Spleen (tissue), 7 donors: ENCODE data around the gene RBM47.

ENCODE experiments used
- POLR2A ChIP-seq, 3 donors: fragments of 450-650 bp; IDR thresholded peaks; one replicate each; pipeline ENCODE4 v1.5.1; 2017; ENCODE audit warnings: antibody characterized with exemption in 3 of 3, mild to moderate bottlenecking in 1 of 3
- POLR2AphosphoS5 ChIP-seq, 3 donors: sonication (generic); formaldehyde crosslinking; IDR thresholded peaks; one replicate each; pipeline ENCODE4 v1.5.1; 2017; ENCODE audit warnings: antibody characterized with exemption in 3 of 3
- TF ChIP-seq, protein P1 (sequence below), 11 experiments: fragments of 200-600 bp in 7 of 11; fragments of 450-650 bp in 4 of 11; sonication (generic) in 4 of 11; IDR thresholded peaks in 8 of 11; conservative IDR thresholded peaks in 3 of 11; 1 replicate in 7 of 11; 2 replicates in 4 of 11; pipeline versions ENCODE4 v1.4.0 to v1.8.0; 2016 to 2021; ENCODE audit warnings: antibody characterized with exemption in 11 of 11, inconsistent platforms in 4 of 11, mild to moderate bottlenecking in 1 of 11
- donor health status: DM: no; HTN: no; CAD: no; lungs with moderate emphysema.
- donor health status: DM: no; HTN: no; CAD: no.
- donor health status: DM: no; HTN: no; CAD: no.

DNA sequence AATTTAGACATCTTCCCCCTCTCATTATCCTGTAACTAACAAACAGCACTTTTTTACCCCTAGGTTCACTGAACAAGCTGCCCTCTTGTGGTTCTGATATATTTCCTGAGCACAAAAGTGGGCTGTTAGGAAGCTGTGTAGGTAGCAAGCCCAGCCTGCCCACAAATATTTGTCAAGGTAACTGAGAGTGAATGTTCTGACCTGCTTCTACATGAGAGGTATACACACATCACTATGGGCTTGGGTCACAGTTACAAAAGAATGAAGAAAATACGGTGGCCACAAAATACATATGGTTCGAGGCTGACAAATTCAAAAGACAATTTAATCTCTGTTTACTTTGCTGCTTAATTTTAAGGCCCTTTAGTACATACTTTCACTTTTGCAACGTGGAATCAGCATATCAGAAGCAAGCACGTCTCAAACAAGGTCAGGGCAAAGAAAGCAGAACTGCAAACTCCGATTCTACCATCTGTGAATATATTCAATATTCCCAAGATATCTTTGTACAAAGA lies 78.7 kb downstream of the RBM47 start:
- TF ChIP-seq, protein P1, sequence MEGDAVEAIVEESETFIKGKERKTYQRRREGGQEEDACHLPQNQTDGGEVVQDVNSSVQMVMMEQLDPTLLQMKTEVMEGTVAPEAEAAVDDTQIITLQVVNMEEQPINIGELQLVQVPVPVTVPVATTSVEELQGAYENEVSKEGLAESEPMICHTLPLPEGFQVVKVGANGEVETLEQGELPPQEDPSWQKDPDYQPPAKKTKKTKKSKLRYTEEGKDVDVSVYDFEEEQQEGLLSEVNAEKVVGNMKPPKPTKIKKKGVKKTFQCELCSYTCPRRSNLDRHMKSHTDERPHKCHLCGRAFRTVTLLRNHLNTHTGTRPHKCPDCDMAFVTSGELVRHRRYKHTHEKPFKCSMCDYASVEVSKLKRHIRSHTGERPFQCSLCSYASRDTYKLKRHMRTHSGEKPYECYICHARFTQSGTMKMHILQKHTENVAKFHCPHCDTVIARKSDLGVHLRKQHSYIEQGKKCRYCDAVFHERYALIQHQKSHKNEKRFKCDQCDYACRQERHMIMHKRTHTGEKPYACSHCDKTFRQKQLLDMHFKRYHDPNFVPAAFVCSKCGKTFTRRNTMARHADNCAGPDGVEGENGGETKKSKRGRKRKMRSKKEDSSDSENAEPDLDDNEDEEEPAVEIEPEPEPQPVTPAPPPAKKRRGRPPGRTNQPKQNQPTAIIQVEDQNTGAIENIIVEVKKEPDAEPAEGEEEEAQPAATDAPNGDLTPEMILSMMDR (IDR thresholded peaks at IDR 0.05 in 8 of 11, conservative IDR thresholded peaks at IDR 0.05 in 3 of 11), result peak; percentile 21 to 59 (median 39)
- TF ChIP-seq POLR2AphosphoS5 (IDR thresholded peaks at IDR 0.05) (peak in 1 of 3 donors; percentile 48), POLR2A (IDR thresholded peaks at IDR 0.05) (no peak)
